Caco-2 (cell line): ENCODE data around the gene CEP170. TPM values are rescaled to one million over a fixed set of nuclear protein-coding genes. Genes with fewer than 3 reads are reported as not detected.
A peak's percentile ranks its signal among the peaks of the same experiment; 100 is the strongest.

ENCODE experiments used
- BruUV-seq: library from RNA; stranded (reverse); fragments of 400-500 nt; replicated peaks from 2 replicates; lab custom pipeline; 2021; lab: Mats Ljungman, UMichigan
- CTCF ChIA-PET: fragments of 300-600 bp; sonication (Branson Sonifier 250); formaldehyde crosslinking; loops from one replicate; lab custom pipeline; 2022; ENCODE audit warnings: antibody characterized with exemption; lab: Charles Lee
- POLR2A ChIA-PET: fragments of 300-600 bp; sonication (Branson Sonifier 250); formaldehyde crosslinking; loops from one replicate; lab custom pipeline; 2022; ENCODE audit warnings: antibody characterized with exemption; lab: Charles Lee
- DNase-seq, 2 experiments: peaks; one replicate each; pipeline versions ENCODE4 v3.0.0 to v3.0.0-alpha.2; 2020 to 2022
- H3K27me3 ChIP-seq: replicated peaks from 2 replicates; pipeline ENCODE4 v1.6.0; 2011; ENCODE audit warnings: low read length; ENCODE audit not compliant: control insufficient read depth, insufficient read depth
- H3K36me3 ChIP-seq: 2 replicates; pipeline ENCODE4 v1.5.1; 2011; ENCODE audit warnings: low read length; ENCODE audit not compliant: control insufficient read depth, insufficient read depth
- H3K4me1 ChIP-seq: fragments of 250-450 bp; sonication (Bioruptor Pico); 2 replicates; pipeline ENCODE4 v1.5.1; 2020; ENCODE audit warnings: mild to moderate bottlenecking
- H3K4me3 ChIP-seq: 2 replicates; pipeline ENCODE4 v1.5.1; 2011; ENCODE audit warnings: low read depth, mild to moderate bottlenecking, control low read depth, low read length
- H3K9me3 ChIP-seq: fragments of 250-450 bp; sonication (Bioruptor Pico); 2 replicates; pipeline ENCODE4 v1.5.1; 2020; ENCODE audit warnings: mild to moderate bottlenecking, moderate library complexity
- H3K27ac Mint-ChIP-seq: one replicate; pipeline ENCODE4 v1.8.0; 2022; ENCODE audit warnings: mixed read lengths; ENCODE audit not compliant: unreplicated experiment
- H3K27me3 Mint-ChIP-seq: one replicate; pipeline ENCODE4 v1.8.0; 2022; ENCODE audit warnings: mixed read lengths; ENCODE audit not compliant: insufficient read depth, unreplicated experiment
- H3K36me3 Mint-ChIP-seq: one replicate; pipeline ENCODE4 v1.8.0; 2022; ENCODE audit warnings: mild to moderate bottlenecking, mixed read lengths; ENCODE audit not compliant: insufficient read depth, unreplicated experiment
- H3K4me1 Mint-ChIP-seq: one replicate; pipeline ENCODE4 v1.8.0; 2022; ENCODE audit warnings: low read depth, mixed read lengths; ENCODE audit not compliant: unreplicated experiment
- H3K4me3 Mint-ChIP-seq: one replicate; pipeline ENCODE4 v1.8.0; 2022; ENCODE audit warnings: mild to moderate bottlenecking, moderate library complexity, mixed read lengths; ENCODE audit not compliant: unreplicated experiment
- H3K9me3 Mint-ChIP-seq: one replicate; pipeline ENCODE4 v1.8.0; 2022; ENCODE audit warnings: mixed read lengths; ENCODE audit not compliant: unreplicated experiment
- CTCF ChIP-seq, 2 experiments: fragments of 200-600 bp in 1 of 2; IDR thresholded peaks; 1 replicate in 1 of 2; 2 replicates in 1 of 2; pipeline versions ENCODE4 v1.5.1 to v1.8.0; 2011 to 2022; ENCODE audit warnings: antibody characterized with exemption in 1 of 2, control low read depth in 1 of 2, inconsistent platforms in 1 of 2, low read depth in 1 of 2, low read length in 1 of 2, mild to moderate bottlenecking in 1 of 2, moderate library complexity in 1 of 2; ENCODE audit not compliant: insufficient read depth in 1 of 2, severe bottlenecking in 1 of 2, unreplicated experiment in 1 of 2
- intact Hi-C: fragments of 100-400 bp; cut with micrococcal nuclease; formaldehyde crosslinking; loops from one replicate; pipeline ENCODE4 v1.10.0; 2022; ENCODE audit not compliant: unreplicated experiment
- total RNA-seq: library from RNA; stranded (reverse); gene quantifications from 2 replicates; pipeline ENCODE4 v1.2.3, GENCODE V29; 2022

The CEP170 gene
- total RNA-seq, 1 experiment from 2014 or later = 22.4 TPM

DNA sequence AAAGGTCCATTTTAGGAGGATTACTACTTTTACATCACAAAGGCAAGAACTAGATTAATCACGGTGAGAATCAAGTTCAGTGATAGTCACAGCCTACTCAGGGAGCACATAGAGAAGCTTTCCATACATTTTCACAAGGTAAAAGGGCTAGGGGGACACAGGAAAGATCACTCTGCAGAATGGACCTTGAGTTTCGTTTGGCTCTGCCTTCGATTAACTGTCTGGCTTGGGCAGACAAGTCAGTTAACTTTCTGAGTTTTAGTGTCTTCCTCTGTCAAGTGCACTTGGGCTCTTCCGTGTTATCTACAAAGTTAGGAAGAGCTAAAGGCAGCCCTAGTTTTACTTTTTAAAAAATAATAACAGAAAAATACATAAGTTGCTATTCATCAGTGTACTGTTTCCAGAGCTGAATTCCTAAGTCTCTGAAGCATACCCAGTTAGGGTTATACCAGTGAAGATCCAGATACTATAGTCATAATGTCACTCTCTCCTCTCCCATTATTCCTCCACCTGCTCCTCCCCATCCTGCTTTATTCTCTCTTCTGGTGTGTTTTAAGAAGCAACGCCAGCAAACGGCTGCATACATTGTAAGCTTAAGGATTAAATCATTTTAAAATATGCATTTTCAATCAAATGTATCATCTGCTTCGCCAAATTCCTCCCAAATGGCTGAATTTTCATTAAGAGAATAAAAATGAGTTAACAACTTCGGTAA lies 1.7 kb downstream of the CEP170 start:
- Histone ChIP-seq H3K27me3 (no peaks in the 10 kb centered on the region), H3K9me3 (no peaks in the 10 kb centered on the region), H3K4me1 (peaks cover 7% of the 10 kb centered on the region), H3K4me3 (peak overlapping the region; percentile 92), H3K36me3 (no peaks in the 10 kb centered on the region)
- TF ChIP-seq CTCF (IDR thresholded peaks at IDR 0.05; ENCODE audit: insufficient read depth in 1 of 2, low read depth in 1 of 2, low read length in 1 of 2, severe bottlenecking in 1 of 2, unreplicated experiment in 1 of 2) = no peak
- intact Hi-C loops = no loop called here
- Mint-ChIP-seq H3K4me3 (peak overlapping the region; percentile 93), H3K27me3 (no peaks in the 10 kb centered on the region), H3K9me3 (no peaks in the 10 kb centered on the region), H3K27ac (peak overlapping the region; percentile 93), H3K4me1 (no peaks in the 10 kb centered on the region), H3K36me3 (peaks cover 16% of the 10 kb centered on the region)
- DNase-seq = no peak
- ChIA-PET POLR2A (no interaction called here), CTCF (no interaction called here)
- TSS peak; percentile 43 for BruUV-seq

- Mint-ChIP-seq H3K4me1 (no peaks in the 10 kb centered on the region), H3K4me3 (no peak overlapping the region), H3K27ac (no peak overlapping the region), H3K9me3 (no peaks in the 10 kb centered on the region), H3K27me3 (no peaks in the 10 kb centered on the region), H3K36me3 (peaks cover 16% of the 10 kb centered on the region)
- no TSS peak for BruUV-seq
- intact Hi-C loops = no loop called here
- POLR2A ChIA-PET = no interaction called here
- no peaks in the 10 kb centered on the region for H3K9me3 ChIP-seq
- CTCF ChIA-PET = no interaction called here
- H3K27me3 ChIP-seq = no peaks in the 10 kb centered on the region
- no peak for DNase-seq
- no peak for TF ChIP-seq CTCF (IDR thresholded peaks at IDR 0.05; ENCODE audit: insufficient read depth in 1 of 2, low read depth in 1 of 2, low read length in 1 of 2, severe bottlenecking in 1 of 2, unreplicated experiment in 1 of 2)
- H3K4me1 ChIP-seq = peaks cover 7% of the 10 kb centered on the region
- no peak overlapping the region for H3K4me3 ChIP-seq
- no peaks in the 10 kb centered on the region for H3K36me3 ChIP-seq
Measured at GRCh38 chr1:243251539-243251938, 3.5 kb downstream of the CEP170 start.

GRCh38 chr1:243250102-243250501 lies 5.0 kb downstream of the CEP170 start:
- intact Hi-C loops = no loop called here
- Mint-ChIP-seq H3K27me3 (no peaks in the 10 kb centered on the region), H3K9me3 (no peaks in the 10 kb centered on the region), H3K4me1 (no peaks in the 10 kb centered on the region), H3K4me3 (no peak overlapping the region), H3K36me3 (peaks cover 9% of the 10 kb centered on the region), H3K27ac (no peak overlapping the region)
- BruUV-seq = no TSS peak
- TF ChIP-seq CTCF (IDR thresholded peaks at IDR 0.05; ENCODE audit: insufficient read depth in 1 of 2, low read depth in 1 of 2, low read length in 1 of 2, severe bottlenecking in 1 of 2, unreplicated experiment in 1 of 2) = no peak
- no peaks in the 10 kb centered on the region for H3K36me3 ChIP-seq
- no peaks in the 10 kb centered on the region for H3K27me3 ChIP-seq
- POLR2A ChIA-PET = no interaction called here
- no peak for DNase-seq
- CTCF ChIA-PET = no interaction called here
- peaks cover 7% of the 10 kb centered on the region; the same call in 1 of the 2 replicates for H3K4me1 ChIP-seq
- H3K4me3 ChIP-seq = no peak overlapping the region
- no peaks in the 10 kb centered on the region for H3K9me3 ChIP-seq
